GM18526 (cell line): ENCODE results near the gene RPS24.

Source experiments
- POLR2A ChIP-seq: IDR thresholded peaks from 3 replicates; pipeline ENCODE4 v1.6.1; 2011; ENCODE audit not compliant: insufficient read length; ENCODE audit errors: extremely low read depth

The RPS24 gene

GRCh38 chr10:78033637-78034470, at the start of gene RPS24:
TSS of gene RPS24 (plus strand) at chr10:78033863. CDS start at chr10:78033902, 39 bp downstream.
- peak; percentile 99 for TF ChIP-seq POLR2A

- TF ChIP-seq POLR2A, result no peak
These were observed 48.7 kb upstream of the RPS24 start for GRCh38 chr10:77984986-77985385.

- TF ChIP-seq POLR2A, result no peak
These were observed 45.9 kb upstream of the RPS24 start for GRCh38 chr10:77987671-77988255.

- TF ChIP-seq POLR2A, result no peak
These were observed 44.5 kb upstream of the RPS24 start for GRCh38 chr10:77989081-77989724.

GRCh38 chr10:77993620-77994019, 40.0 kb upstream of the RPS24 start:
- TF ChIP-seq POLR2A, result no peak

GRCh38 chr10:78000206-78000605, 33.5 kb upstream of the RPS24 start:
- no peak for TF ChIP-seq POLR2A

- no peak for TF ChIP-seq POLR2A
These were observed 32.6 kb upstream of the RPS24 start for GRCh38 chr10:78000956-78001472.

GRCh38 chr10:78002541-78003288, 30.9 kb upstream of the RPS24 start:
- TF ChIP-seq POLR2A, result no peak

GRCh38 chr10:78004215-78005026, 29.2 kb upstream of the RPS24 start:
- TF ChIP-seq POLR2A, result no peak

- TF ChIP-seq POLR2A, result no peak
These were observed 26.5 kb upstream of the RPS24 start for GRCh38 chr10:78007172-78007571.

GRCh38 chr10:78009662-78010061, 24.0 kb upstream of the RPS24 start:
- no peak for TF ChIP-seq POLR2A

- no peak for TF ChIP-seq POLR2A
These were observed 23.4 kb upstream of the RPS24 start for GRCh38 chr10:78010278-78010677.

- no peak for TF ChIP-seq POLR2A
These were observed 22.6 kb upstream of the RPS24 start for GRCh38 chr10:78011065-78011464.

GRCh38 chr10:78013564-78013963, 20.1 kb upstream of the RPS24 start:
- no peak for TF ChIP-seq POLR2A
